Measurements from ENCODE around the gene GATM.

GATM gene

DNA sequence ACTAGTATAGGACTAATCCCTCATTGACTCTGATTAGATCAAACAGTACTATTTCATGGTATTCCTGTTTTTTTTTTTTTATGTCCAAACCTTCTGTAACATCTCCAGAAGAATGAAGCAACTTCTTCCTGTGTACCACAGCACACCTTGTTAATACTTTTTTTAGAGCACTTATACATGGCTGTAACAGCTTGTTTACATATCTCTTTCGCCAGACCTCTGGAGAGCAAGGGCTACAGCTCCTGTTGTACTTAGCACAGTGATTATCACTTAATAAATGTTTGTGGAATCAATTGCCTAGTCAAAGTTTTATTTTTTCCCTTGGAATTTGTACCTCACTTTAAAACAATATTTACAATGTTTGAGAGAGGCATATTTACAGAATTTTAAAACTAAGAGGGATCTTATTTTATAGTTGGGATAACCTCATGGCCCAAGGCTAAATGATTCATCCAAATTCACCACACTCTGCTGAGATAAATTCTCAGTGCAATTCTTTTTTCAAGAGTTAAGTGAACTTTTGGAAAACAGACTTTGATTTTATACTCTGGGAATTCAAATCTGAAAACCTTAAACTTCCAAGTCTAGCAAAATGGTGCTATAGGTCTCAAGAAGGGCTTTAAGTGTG lies 9.2 kb upstream of the GATM start:
- H3K4me3 ChIP-seq (ENCODE audit: low read depth, low read length), result no peak overlapping the region
- TF ChIP-seq CTCF (IDR thresholded peaks at IDR 0.05; ENCODE audit: low read depth, low read length), result no peak

- no peak for TF ChIP-seq CTCF (IDR thresholded peaks at IDR 0.05; ENCODE audit: low read depth, low read length)
- no peak overlapping the region for H3K4me3 ChIP-seq (ENCODE audit: low read depth, low read length)
Observed at GRCh38 chr15:45386974-45387373, 8.6 kb upstream of the GATM start.

GRCh38 chr15:45386420-45386819 lies 8.1 kb upstream of the GATM start:
- TF ChIP-seq CTCF (IDR thresholded peaks at IDR 0.05; ENCODE audit: low read depth, low read length), result no peak
- no peak overlapping the region for H3K4me3 ChIP-seq (ENCODE audit: low read depth, low read length)

DNA sequence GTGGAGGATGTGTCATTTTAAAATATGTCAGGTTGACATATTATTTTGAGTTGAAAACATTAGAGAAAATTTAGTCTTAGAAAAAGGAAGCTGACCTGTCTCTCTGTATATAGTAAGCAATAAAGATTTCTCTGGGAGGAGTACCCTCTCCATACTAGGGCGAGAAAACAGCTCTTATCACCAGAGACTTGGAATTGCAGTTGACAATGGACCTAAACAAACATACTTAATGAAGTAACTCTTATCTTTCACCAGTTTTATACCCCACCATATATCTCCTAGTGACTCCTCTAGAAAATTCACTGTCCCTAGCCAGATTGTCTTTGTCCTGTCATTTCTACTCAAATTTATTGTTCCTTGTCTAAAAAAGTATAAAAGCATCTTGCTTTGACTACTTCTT lies 7.2 kb upstream of the GATM start:
- no peak overlapping the region for H3K4me3 ChIP-seq (ENCODE audit: low read depth, low read length)
- TF ChIP-seq CTCF (IDR thresholded peaks at IDR 0.05; ENCODE audit: low read depth, low read length), result no peak

- H3K4me3 ChIP-seq (ENCODE audit: low read depth, low read length), result no peak overlapping the region
- no peak for TF ChIP-seq CTCF (IDR thresholded peaks at IDR 0.05; ENCODE audit: low read depth, low read length)
Observed at GRCh38 chr15:45384700-45385099, 6.4 kb upstream of the GATM start.

DNA sequence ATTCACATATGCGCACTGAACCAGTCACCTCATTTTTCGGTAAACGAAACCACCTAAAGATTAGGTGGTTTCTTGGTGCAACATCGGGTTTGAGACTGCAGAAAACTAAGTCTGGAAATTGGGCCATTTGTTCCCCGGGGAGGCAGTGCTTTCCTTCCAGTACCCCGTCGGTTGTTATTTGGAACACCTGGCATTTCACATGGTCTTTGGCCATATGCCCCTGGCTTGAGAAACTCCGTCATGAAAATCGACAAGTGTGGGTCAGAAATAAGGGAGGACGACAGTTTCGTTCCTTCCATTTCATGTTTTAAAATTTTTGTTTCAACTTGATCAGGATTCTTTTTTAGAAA lies 544 bp upstream of the GATM start:
- TF ChIP-seq CTCF (IDR thresholded peaks at IDR 0.05; ENCODE audit: low read depth, low read length), result no peak

GRCh38 chr15:45377609-45378148 lies 665 bp downstream of the GATM start:
- no peak for TF ChIP-seq CTCF (IDR thresholded peaks at IDR 0.05; ENCODE audit: low read depth, low read length)
- H3K4me3 ChIP-seq (ENCODE audit: low read depth, low read length), result peak overlapping the region; percentile 42

More for the DNA sequence above, 544 bp upstream of the GATM start:
- H3K4me3 ChIP-seq (ENCODE audit: low read depth, low read length), result no peak overlapping the region; the same call in 1 of the 2 replicates
